HG03066 (cell line): Measurements from ENCODE around the gene OBSL1.

Experiments
- ATAC-seq: cut with Tn5 transposase; IDR thresholded peaks from one replicate; pipeline ENCODE4 v1.9.1; 2021; ENCODE audit warnings: low read depth; ENCODE audit not compliant: unreplicated experiment

The OBSL1 gene

DNA sequence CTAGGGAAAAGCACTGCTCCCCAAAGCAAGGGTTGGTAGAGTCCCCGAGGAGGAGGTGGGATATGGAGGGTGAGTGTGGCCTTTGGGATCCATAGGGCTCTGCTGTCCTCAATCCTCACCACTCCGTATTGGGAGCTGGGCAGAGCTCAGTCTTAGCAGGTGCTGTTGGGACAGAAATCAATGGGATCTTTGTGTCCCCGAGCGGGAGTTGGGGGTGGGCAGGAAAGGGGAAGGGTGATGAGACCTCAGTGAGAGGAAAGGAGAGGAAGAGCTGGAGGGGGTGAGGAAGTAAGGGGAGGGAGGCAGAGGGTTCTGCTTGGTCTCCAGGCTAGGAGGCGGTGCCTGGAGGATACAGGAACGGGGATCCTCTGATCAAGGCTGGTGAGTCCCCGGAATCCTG, 54.5 kb downstream of the OBSL1 start:
- no peak for ATAC-seq

DNA sequence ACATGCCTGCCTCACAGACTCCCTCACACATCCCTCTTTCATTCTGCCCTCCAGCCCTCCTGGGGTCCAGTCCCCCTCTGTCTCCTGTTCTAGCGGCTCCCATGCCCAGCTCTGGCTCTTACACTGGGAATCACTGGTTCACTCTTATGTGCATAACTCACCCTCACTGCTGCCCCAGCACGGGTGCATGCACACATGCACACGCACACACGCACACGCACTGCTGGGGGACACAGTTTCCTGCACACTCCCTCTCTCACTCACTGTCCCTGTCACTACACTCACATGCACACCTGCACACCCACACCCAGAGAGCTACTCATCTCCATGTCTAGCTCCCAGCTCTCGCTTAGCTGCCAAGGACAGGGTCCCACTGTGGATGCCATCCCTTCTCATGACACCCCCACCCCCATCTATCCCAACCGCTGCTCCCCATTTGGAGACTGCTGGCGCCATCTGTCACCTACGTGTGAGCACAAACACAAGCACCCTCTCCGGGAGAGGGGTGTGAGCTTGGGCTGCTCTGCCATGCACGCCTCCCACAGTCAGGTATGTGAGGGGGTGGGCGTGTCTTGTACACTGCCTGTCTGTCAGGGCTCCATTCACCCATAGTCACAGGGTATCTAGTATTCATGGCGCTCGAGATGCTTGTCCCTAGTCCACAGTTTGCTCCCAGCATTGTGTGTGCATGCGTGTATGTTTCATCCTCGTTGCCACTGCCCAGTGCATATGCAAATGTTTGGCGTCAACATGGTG, 55.3 kb downstream of the OBSL1 start:
- no peak for ATAC-seq

DNA sequence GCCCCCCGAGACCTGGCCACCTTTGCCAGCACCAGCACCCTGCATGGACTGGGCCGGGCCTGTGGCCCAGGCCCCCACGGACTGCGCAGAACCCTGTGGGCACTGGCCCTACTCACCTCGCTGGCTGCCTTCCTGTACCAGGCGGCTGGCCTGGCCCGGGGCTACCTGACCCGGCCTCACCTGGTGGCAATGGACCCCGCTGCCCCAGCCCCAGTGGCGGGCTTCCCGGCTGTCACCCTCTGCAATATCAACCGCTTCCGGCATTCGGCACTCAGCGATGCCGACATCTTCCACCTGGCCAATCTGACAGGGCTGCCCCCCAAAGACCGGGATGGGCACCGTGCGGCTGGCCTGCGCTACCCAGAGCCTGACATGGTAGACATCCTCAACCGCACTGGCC, 56.5 kb downstream of the OBSL1 start:
- ATAC-seq, result no peak

DNA sequence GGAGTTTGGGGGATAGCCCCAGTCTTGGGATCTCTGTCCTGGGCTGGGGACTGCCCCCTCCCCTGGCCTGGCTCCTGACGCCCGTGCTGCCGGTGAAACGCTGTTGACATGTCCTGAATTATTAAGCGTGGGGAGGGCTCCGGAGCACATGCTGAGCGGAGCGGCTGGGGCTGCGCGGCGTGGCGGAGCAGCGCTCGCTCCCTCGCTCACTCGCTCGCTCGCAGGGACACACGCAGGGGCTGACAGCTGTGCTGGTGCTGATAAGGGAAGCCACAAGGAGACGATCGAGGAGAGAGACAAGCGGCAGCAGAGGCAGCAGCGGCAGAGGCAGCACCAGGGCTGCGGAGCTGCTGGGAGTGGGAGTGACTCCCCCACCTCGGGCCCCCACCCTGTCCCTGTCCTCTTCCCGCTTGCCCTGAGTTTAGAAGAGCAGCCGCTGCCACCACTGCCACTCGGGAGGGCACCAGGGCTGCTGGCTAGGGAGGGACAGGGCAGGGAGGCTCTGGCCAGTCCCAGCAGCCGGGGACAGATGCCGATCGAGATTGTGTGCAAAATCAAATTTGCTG, 57.1 kb downstream of the OBSL1 start, which contains the start of gene ASIC4:
TSS of gene ASIC4 (plus strand) at position 287 of the 566 bp plus-strand sequence. CDS start at position 530, 243 bp downstream.
- ATAC-seq, result no peak

DNA sequence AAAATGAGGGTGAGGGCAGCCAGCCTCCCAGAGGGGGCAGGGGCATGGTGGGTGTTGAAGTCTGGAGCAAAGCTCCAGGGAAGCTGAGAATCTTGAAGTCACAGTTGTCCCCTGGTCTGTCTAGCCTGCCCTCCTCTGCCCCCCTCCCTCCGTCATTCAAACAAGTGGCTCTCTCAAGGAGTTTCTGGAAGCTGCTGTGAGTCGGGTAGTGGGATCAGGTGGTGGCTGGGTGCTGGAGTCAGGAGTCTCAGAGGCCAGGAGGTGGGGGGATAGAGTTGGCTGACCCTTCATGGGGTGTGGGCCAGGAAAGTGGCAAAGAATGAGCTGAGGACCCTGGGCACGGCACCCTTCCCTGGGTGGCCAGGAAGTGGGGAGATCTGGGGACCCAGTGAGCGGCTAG, 57.6 kb downstream of the OBSL1 start:
- ATAC-seq, result no peak

DNA sequence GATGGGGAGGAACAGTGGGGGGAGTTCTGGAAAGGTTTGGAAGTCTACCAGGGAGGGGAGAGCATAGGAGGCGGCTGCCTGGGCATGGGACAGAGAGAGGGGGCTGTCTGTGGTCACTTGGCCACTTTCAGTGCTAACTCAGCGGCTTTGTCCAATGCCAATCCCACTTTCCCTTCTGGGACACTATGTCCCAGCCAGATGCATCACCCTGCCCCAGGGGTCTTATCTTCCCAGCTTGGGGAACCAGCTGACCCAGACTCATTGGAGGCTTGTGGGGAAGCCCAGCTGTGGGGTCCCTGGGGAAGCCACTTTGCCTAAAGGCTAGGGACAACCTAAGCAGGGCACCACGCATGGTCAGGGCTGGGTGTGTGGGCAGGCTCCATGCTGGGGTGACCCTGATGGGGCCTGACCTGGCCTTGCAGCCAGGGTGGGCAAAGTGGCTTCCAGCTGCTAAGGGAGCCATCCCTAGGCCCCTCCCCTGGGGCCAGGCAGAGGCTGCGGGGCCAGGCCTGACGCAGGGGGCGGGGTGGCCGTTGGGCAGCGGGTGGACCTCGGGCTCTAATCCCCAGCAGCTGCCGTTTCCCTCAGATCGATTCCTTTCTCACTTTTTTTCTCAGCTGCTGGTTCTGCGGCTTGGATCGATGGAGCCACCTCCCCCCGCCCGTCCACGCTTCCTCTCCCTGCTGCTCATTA, 58.7 kb downstream of the OBSL1 start:
- ATAC-seq, result no peak

DNA sequence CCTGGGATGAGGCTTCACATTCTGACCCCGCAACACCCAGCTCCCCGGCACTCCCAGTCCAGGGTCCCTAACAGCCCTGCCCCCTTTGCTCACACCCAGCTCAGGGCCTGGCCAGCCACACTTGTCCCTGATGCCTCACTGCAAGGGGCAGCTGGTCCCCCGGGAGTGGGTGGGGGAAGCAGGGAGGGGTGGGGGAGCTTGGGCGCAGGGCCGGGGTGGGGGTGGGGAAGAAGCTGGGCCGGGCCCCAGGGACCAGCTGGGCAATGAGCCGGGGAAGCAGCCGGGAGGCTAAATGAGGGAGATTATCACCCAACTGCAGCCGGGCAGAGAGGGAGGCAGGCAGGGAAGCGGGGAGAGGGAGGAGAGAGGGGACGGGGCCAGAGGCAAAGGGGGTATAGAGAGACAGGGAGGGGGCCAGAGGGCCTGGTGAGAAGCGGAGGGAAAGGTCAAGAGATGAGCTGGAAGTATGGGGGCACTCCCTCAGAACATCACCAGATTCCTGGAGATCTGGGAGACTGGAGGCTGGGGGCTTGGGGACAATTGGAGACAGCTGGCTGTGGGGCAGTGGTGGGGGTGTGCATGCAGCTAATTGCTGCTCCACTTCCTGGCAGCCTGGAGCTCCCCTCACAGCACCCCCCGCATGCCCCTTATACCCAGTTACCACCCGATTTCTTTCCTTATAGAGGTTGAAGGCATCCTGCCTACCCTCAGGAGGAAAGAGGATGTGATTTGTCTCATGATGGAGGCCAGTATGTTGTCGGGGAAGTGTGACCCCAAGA, 59.6 kb downstream of the OBSL1 start:
- ATAC-seq, result no peak

DNA sequence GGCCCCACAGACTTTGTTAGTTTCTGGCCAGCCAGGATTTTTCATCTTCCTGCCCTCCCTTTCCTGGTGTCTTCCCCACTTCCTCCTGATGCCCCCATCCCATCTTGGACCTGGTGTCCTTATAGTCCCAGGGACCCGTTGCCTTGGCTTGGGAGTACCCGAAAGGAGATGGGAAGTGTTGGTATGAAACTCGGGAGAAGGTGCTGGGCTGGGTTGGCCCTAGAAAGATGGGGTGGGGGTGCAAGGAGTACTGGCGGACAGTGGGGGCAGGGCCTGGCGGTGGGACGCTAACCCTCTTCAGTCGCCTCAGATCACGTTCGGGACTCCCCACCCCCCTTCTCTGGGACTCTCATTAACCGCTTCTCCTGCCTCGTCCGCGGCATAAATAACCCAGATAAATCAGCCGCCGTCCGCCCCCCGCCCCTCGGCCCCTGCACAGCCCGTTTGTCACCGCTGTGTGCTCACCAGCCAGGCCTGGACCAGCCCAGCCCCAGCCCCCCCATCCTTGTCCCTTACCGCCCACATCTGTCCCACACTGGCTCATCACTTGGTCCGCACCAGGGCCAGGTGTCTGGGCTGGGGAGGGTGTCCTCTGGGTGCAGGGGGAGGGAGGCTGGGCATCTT, 60.7 kb downstream of the OBSL1 start:
- no peak for ATAC-seq

DNA sequence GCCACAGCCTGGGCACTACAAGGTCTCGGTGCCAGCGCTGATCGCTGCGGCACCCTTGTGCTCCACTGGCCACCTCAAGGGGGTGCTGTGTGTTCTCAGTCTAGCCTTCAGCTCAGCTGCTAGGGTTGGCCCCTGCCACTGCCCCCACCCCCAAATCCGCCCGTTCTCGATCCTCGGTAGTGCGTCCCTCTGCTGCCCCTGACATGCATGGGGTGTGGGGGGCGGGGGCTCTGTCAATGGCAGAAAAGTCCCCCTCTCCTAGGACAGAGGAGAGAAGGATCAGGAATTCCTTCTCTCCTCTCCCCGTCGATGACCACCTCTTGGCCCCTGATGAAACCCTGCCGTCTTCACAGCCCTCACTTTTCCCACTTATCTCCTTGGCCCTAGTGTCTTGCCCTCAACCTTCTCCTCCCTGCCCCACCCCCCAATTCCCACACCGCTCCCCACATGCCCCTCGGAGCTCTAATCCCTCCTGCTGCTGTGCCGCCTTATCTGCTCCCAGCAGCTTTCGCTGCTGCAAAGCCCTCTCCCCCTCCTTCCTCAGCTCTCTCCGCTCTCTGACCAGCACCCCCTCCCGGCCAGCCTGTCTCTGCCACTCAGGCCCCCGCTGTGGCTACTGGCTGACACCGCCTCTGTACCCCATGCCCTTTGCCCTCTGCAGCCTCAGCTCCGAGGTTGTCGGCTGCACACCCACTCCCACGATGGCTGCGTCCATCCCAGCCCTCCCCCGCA, 61.4 kb downstream of the OBSL1 start:
- peak; percentile 65 for ATAC-seq

DNA sequence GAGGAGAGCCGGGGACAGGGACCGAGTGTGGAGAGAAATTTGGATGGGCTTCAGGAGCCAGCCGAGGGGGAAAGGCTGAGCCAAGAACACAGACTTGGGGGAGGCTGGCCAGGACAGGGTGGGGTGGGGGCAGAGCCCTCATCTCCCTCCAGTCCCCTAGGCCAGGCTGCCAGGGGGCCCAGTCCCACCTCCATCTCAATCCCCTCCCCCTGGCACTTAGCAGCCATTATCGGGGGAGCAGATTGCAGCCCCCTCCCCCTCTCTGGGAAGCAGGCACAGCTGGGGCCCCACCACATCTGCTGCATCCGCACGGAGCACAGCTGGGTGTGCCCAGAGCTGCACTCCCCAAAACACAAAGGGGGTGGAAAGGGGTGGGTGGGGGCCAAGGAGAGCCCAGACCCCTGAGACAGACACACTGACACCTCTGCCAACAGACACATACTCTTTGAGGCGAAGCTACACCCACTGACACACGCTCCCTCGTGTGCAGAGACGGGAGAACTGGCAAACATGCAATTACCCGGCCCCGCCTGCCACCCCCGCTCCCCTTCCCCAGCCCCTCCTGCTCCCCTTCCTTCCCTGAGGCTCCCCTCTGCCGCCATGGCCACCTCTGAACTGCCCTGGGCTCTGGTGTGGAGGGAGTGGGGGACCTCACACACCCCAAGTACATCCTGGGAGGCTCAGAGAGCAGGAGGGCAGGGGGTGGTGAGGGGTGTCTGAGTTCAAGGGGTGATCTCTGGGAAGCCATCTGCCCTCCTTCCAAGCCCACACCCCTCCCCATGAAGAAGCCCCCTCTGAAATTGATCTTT, 62.2 kb downstream of the OBSL1 start:
- peak; percentile 7 for ATAC-seq

DNA sequence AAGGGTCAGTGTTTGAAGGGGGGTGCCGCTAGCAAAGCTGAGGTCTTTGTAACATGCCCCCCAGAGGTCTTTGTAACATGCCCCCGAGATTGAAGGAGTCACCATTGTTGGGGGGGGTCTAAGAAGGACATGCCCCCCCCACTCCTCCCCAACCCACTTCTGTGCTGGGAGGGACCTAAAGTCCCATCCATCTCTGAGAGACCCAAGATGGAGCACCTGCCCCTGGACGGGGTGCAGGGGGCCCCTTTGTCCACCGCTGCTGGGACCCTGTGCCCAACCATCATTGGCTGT, 63.0 kb downstream of the OBSL1 start:
- no peak for ATAC-seq

DNA sequence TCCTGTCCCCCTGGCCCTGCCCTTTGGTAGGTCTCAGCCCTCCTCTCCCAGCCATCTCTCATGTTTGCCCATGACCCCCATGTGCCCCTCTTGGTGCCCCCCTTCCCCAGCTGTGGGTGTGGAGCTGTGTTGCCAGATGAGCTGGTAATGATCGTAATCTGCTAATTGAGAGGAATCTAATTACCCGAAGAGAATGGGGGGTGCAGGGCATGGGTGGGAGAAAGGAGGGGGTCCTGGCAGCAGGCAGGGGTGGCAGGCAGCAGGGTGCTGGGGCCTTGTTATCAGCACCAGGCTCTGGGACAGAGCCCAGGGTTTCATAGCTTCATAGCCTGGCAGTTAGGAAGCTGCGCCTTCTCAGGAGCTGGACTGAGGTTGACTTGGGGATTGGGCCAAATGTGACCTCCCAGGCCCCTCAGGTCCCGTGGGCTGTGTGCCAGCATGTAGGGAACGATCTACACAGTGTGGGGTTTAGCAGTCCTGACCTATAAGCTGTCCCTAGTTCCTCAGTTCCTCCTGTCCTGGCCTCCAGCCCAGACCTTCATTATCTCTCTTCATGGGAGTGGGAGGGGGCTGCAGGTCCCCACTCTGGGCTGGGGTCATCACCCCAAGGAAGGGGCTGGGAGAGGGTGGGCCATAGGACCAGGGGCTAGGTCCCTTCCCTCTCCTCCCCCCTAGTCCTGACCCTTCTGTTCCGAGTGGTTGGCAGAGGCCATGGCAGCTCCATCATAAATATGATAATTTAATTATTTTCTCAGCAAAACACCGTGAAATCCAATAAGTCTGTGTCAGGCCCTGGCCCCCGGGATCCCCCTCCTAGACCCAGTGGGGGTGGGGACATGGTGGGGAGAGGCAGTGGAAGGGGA, 63.5 kb downstream of the OBSL1 start:
- no peak for ATAC-seq

DNA sequence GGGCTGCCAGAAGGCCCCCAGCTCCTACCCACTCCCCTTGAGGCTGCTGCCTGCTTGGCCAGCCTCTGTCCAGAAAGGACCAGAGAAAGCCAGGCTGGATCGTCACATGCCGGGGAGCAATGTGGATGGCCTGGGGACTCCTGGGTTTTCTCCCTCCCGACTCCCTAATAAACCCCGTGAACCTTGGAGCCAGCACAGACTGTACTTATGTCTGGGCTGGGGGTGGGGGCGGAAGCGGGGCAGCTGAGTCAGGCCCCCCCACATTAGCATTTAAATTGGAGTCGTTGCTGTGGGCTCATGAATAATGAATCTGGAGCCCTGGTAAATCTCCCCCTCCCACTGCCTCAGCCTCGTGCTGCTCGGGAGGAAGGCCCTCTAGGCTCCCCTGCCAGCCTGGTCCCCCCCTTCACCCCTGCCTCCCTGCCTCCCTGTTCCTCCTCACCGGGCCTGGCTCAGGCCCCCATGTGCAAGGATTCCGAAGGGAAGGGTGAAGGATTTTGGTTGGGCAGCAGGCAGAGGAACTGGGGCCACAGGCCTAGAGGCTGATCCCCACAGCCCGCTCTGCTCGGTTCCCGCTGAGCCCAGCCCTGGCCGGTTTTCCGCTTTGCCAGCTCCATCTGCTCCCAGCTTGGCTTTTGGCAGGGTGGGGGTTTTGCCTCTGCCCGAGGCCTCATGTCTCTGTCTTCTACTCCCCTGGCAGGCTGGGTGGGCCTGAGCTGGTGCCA, 64.4 kb downstream of the OBSL1 start:
- ATAC-seq, result no peak

DNA sequence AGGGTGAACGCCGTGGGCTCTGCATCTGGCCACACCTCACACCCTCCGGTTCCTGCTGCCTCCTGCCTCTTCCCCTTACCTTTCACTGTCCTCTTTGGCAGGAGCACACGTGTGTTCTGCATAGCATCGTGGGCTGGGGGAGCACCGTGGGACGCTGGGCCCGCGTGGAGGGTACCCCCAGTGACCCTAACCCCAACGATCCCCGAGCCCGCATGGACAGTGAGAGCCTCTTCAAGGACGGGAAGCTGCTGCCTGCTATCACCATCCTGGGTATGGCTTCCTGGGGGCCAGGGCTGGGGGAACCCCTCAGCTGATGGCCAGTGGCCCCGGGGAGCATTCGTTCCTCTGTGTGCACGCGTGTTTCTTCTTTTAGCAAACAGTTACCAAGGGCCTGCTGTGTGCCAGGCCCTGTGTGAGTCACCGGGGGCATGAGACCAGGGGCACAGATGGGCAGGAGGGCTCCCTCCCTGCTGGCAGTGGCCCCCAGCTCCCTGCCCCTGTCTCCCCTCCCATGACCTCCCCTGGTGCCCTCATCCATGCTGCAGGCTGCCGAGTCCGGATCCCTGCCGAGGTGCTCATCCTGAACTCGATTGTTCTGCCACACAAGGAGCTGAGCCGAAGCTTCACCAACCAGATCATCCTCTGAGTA, 65.1 kb downstream of the OBSL1 start:
- ATAC-seq, result no peak

DNA sequence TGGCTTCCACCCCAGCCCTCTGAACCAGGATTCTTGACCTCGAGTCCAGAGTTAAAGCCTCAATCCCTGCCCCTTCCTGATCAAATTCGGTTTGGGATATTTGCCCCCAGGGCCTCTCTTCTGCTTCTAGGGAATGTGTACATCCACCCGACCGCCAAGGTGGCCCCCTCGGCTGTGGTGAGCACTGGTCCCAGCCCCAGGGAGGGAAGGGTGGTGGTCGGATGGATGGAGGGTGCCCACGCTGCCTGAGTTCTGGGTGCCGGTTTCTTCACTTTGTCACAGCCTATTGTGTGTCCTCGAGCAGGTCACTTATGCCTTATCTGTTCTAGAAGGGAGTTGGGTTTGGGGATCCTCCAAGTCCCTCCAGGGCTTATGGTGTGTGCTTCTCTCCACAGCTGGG, 65.8 kb downstream of the OBSL1 start:
- no peak for ATAC-seq

DNA sequence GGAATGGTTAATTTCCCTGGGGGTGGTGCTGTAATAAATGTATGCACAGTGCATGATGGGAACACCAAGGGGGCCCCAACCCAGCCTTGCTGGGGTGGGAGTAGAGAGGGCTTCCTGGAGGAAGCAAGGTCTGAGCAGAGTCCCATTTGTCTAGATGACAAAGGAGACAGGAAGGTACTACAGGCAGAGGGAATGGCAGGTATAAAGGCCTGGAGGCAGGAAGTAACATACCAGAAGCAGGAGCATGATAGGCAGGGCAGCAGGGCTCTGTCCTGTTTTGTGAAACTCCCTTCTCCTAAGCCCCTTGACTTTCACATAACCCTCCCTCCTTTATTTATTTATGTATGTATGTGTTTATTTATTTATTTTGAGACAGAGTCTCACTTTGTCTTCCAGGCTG, 68.7 kb downstream of the OBSL1 start:
- ATAC-seq, result no peak

DNA sequence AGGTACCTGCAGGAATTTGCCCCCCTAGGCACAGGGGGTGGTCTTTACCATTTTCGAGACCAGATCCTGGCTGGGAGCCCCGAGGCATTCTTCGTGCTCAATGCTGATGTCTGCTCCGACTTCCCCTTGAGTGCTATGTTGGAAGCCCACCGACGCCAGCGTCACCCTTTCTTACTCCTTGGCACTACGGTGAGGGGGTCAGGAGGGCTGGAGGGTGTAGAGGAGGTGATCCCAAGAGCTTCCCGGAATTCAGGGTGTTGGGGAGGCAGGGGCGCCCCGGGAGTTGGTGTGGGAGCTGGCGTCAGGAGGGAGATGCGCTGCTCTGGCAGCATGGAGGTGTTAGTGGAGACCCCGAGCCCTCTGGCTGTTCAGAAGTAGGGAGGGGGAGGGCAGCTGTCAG, 69.5 kb downstream of the OBSL1 start:
- no peak for ATAC-seq
